WI38 (cell line): ENCODE data around the gene GALNT15.

Source experiments
- H3K4me3 ChIP-seq: 2 replicates; pipeline ENCODE4 v1.5.1; 2011; ENCODE audit warnings: low read depth, mild to moderate bottlenecking, control low read depth, low read length
- CTCF ChIP-seq: IDR thresholded peaks from 2 replicates; pipeline ENCODE4 v1.5.1; 2012; ENCODE audit warnings: low read depth, mild to moderate bottlenecking, control low read depth, low read length

Gene GALNT15

GRCh38 chr3:16198427-16198826 is 23.9 kb downstream of the GALNT15 start:
- TF ChIP-seq CTCF = no peak
- H3K4me3 ChIP-seq = no peak overlapping the region

DNA sequence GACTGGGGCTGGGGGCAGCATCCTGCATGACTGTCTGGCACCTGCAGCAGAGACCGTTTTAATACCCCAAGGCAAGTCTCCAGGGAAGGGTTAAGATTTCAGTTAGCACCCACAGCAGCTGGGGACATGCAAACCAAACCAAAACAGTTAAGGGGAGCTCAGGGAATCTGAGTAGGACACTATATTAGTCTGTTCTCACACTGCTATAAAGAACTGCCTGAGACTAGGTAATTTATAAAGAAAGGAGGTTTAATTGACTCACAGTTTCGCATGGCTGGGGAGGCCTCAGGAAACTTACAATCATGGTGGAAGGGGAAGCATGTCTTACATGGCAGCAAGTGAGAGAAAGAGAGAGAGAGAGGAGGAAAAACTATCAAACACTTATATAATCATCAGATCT is 25.3 kb downstream of the GALNT15 start:
- no peak overlapping the region for H3K4me3 ChIP-seq
- no peak for TF ChIP-seq CTCF

DNA sequence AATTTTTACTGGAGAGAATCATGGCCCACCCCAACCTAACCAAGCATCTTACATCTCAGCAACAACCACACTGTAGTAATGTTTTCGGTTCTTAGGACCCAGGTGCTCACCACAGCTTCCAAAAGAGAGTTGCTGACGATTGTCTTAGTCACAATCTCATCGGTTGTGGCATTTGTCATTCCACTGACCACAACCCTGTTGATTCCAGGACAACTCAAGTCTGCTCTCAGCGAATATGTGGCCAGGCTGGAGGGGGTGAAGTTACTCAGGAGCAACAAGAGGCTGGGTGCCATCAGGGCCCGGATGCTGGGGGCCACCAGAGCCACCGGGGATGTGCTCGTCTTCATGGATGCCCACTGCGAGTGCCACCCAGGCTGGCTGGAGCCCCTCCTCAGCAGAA is 25.9 kb downstream of the GALNT15 start:
- H3K4me3 ChIP-seq = no peak overlapping the region
- TF ChIP-seq CTCF = no peak

DNA sequence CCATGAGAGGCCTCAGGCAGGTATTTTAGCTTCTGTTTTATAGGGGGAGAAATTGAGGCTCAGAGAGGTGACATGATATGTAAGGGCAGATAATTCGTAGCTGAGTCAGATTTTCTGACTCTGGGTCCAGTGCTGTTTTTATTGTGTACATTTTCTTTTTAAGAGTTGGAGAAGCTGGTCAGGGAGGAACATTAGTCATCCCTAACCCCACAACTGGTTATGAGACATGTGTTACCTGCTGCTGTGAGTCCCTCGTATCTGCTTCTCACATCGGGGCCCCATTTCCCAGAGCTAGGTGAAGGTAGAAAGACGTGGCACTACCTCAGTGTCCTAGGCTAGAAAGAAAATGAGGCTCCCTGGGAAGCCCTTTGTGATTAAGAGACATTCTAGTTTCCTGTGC is 28.6 kb downstream of the GALNT15 start:
- no peak for TF ChIP-seq CTCF
- no peak overlapping the region for H3K4me3 ChIP-seq

- no peak for TF ChIP-seq CTCF
- no peak overlapping the region for H3K4me3 ChIP-seq
These were observed 29.5 kb downstream of the GALNT15 start for GRCh38 chr3:16203671-16204629.

DNA sequence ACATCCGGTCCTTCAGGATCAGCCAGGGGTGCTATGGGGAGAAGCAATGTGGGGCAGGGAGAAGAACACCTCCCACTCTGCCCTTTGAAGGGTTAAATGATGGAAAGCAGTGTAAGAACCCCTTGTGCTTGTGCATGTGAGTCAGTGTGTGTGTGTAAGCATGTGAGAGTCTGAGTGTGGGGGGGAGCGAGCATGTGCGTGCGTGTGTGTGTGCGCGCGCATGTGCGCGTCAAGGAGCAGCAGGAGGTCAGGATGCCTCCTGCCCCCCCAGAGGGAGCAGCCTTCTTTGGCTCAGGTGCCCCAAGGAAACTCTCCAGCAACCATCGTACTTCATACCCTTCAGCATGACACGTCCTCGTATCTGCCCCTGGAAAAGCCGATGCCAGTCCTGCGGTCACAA is 30.3 kb downstream of the GALNT15 start:
- H3K4me3 ChIP-seq = no peak overlapping the region
- TF ChIP-seq CTCF = no peak

DNA sequence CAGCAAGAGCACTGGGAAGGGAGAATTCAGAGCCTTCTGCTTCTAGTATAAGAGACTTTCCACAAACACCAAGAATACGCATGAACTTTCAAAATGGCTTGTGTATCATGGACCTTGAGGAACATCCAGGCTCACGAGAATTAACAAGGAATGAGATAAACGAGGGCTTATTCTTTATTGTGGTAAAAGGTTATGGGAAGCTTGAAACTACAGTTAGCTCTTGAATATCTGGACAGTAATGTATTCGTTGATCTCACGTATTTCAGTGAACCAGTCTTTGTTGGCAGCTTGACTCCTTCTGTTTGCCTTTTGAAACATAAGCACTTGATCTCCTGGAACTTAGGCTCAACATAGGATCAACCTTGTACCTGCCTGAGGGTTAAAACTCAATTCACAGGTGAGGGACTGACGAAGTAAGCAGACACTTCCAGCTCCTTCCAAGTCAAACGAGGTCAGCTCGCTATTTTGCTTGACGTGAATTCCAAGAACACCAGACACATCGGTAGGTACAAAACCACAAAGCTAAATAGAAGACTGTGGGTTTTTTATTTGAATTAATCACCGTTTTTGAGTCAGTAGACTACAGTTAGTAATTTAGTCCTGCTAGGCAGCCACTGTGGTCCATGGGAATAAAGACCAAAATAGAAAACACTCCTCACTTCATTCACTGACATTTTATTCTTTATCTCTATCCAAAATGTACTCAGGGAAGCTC is 30.8 kb downstream of the GALNT15 start:
- no peak overlapping the region for H3K4me3 ChIP-seq
- no peak for TF ChIP-seq CTCF
